Panc1 (cell line): ENCODE data around the gene SRRM5. TPM values are rescaled to one million over a fixed set of nuclear protein-coding genes. Genes with fewer than 3 reads are reported as not detected.

Experiments
- ATAC-seq: fragments of 200-7000 bp; cut with Tn5 transposase; 2 replicates; pipeline ENCODE4 v1.9.1; 2020; ENCODE audit warnings: mild to moderate bottlenecking, moderate library complexity
- BruUV-seq: library from RNA; stranded (reverse); fragments of 400-500 nt; replicated peaks from 2 replicates; lab custom pipeline; 2021; lab: Mats Ljungman, UMichigan
- CTCF ChIA-PET: fragments of 300-600 bp; sonication (Branson Sonifier 250); formaldehyde crosslinking; loops from one replicate; lab custom pipeline; 2022; ENCODE audit warnings: antibody characterized with exemption; lab: Charles Lee
- POLR2A ChIA-PET: fragments of 300-600 bp; sonication (Branson Sonifier 250); formaldehyde crosslinking; loops from one replicate; lab custom pipeline; 2022; ENCODE audit warnings: antibody characterized with exemption; lab: Charles Lee
- DNase-seq: peaks from one replicate; pipeline ENCODE4 v3.0.0-alpha.2; 2010; ENCODE audit warnings: low read depth, low spot score
- H3K27ac ChIP-seq: 2 replicates; pipeline ENCODE4 v1.5.1; 2011; ENCODE audit warnings: mild to moderate bottlenecking, low read length, inconsistent platforms
- H3K27me3 ChIP-seq: fragments of 200-500 bp; sonication (Bioruptor generic); 2 replicates; pipeline ENCODE4 v1.6.0; 2014; ENCODE audit warnings: low read length, inconsistent platforms; ENCODE audit not compliant: control insufficient read depth, insufficient read depth
- H3K36me3 ChIP-seq: fragments of 200-500 bp; sonication (Bioruptor generic); 2 replicates; pipeline ENCODE4 v1.5.1; 2014; ENCODE audit warnings: inconsistent platforms, mild to moderate bottlenecking, low read length, moderate library complexity; ENCODE audit not compliant: control insufficient read depth, insufficient read depth
- H3K4me1 ChIP-seq: 2 replicates; pipeline ENCODE4 v1.5.1; 2011; ENCODE audit warnings: inconsistent platforms, mild to moderate bottlenecking, low read length, moderate library complexity; ENCODE audit not compliant: control insufficient read depth, insufficient read depth
- H3K4me3 ChIP-seq, 2 experiments: 2 replicates each; pipeline ENCODE4 v1.5.1; 2011 to 2012; ENCODE audit warnings: low read depth in 2 of 2, low read length in 2 of 2, mild to moderate bottlenecking in 2 of 2, inconsistent platforms in 1 of 2, moderate library complexity in 1 of 2
- H3K9me3 ChIP-seq: fragments of 200-500 bp; sonication (Bioruptor generic); 2 replicates; pipeline ENCODE4 v1.5.1; 2014; ENCODE audit warnings: low read depth, mild to moderate bottlenecking, inconsistent platforms, low read length, moderate library complexity; ENCODE audit not compliant: control insufficient read depth, insufficient read depth
- POLR2AphosphoS5 ChIP-seq: IDR thresholded peaks from 2 replicates; pipeline ENCODE4 v1.6.1; 2012; ENCODE audit warnings: mild to moderate bottlenecking, low read depth, low read length, moderate library complexity
- REST ChIP-seq, 2 experiments: IDR thresholded peaks; 2 replicates each; pipeline ENCODE4 v1.6.1; 2011 to 2012; ENCODE audit warnings: low read depth in 2 of 2, control low read depth in 1 of 2, low read length in 1 of 2, mild to moderate bottlenecking in 1 of 2, moderate library complexity in 1 of 2; ENCODE audit not compliant: insufficient read depth in 1 of 2
- SIN3A ChIP-seq: IDR thresholded peaks from 2 replicates; pipeline ENCODE4 v1.6.1; 2012; ENCODE audit warnings: low read depth, mild to moderate bottlenecking, low read length, moderate library complexity, borderline replicate concordance; ENCODE audit not compliant: insufficient read depth
- TCF7L2 ChIP-seq: IDR thresholded peaks from 2 replicates; pipeline ENCODE4 v1.6.1; 2011; ENCODE audit warnings: mild to moderate bottlenecking, low read depth, low read length, inconsistent platforms
- in situ Hi-C: cut with HindIII; loops from 2 replicates; pipeline ENCODE4 v1.10.0; 2016; ENCODE audit warnings: low sequenced_read_pairs, low pct_unique_long_range_greater_than_20kb
- intact Hi-C: fragments of 100-400 bp; cut with micrococcal nuclease; formaldehyde crosslinking; loops from one replicate; pipeline ENCODE4 v1.10.0; 2022; ENCODE audit not compliant: unreplicated experiment
- total RNA-seq: library from RNA; stranded (reverse); gene quantifications from one replicate; pipeline ENCODE4 v1.2.1, GENCODE V29; 2021; ENCODE audit not compliant: unreplicated experiment
- TF ChIP-seq, protein P1 (sequence below): fragments of 450-650 bp; IDR thresholded peaks from 2 replicates; pipeline ENCODE4 v1.5.1; 2017; ENCODE audit warnings: mild to moderate bottlenecking

The SRRM5 gene
- total RNA-seq, 1 experiment from 2014 or later, result 0.10 TPM

DNA sequence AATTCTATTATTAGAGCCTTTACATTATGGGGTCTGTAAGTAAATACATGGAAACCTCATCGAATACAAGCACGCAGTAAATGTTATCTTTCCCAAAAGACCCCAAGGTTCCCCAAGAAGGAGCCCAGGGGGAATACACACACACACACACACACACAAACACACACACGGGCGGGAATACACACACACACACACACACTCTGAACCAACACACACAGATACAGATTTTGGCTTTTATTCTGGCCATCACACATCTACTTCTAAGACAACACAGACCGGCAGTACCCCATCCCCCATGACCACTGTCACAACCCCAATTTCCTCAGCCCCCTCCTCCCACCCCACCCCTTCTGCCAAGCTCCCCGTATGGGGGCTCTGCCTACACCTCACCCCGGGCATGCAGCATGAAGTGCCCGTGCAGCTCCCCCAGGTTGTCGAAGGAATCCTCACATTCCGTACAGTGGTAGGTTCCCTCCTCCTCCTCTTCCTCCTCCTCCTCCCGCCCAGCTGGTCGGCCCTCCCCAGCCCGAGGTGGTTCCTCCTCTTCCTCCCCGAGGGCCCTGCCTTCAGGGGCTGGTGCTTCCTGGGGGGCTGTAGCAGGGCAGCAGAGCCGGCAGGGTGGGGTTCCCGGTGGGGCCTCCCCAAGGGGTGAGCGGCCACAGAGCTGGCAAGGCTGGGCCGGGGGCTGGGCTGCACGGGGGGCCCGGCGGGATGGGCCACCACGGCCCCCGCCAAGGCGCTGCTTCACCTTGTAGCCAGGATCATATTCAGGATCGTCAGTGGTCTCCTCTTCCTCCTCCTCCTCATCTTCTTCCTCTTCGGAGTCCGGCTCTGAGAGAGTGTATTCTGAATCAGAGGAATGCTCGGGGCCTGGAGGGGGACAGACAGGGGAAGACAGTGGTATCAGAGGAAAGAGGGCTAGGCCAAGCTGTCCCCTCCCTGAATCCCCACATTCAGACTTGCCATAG, 4.4 kb upstream of the SRRM5 start:
- Histone ChIP-seq H3K36me3 (no peaks in the 10 kb centered on the region), H3K9me3 (no peaks in the 10 kb centered on the region), H3K27me3 (no peaks in the 10 kb centered on the region), H3K27ac (no peak overlapping the region), H3K4me3 (no peak overlapping the region), H3K4me1 (no peaks in the 10 kb centered on the region)
- ATAC-seq (no peak), DNase-seq (no peak)
- TF ChIP-seq TCF7L2, result no peak
- TF ChIP-seq, protein P1, sequence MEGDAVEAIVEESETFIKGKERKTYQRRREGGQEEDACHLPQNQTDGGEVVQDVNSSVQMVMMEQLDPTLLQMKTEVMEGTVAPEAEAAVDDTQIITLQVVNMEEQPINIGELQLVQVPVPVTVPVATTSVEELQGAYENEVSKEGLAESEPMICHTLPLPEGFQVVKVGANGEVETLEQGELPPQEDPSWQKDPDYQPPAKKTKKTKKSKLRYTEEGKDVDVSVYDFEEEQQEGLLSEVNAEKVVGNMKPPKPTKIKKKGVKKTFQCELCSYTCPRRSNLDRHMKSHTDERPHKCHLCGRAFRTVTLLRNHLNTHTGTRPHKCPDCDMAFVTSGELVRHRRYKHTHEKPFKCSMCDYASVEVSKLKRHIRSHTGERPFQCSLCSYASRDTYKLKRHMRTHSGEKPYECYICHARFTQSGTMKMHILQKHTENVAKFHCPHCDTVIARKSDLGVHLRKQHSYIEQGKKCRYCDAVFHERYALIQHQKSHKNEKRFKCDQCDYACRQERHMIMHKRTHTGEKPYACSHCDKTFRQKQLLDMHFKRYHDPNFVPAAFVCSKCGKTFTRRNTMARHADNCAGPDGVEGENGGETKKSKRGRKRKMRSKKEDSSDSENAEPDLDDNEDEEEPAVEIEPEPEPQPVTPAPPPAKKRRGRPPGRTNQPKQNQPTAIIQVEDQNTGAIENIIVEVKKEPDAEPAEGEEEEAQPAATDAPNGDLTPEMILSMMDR, result no peak
- TF ChIP-seq POLR2AphosphoS5, result no peak
- no peak for TF ChIP-seq SIN3A
- no peak for TF ChIP-seq REST (IDR thresholded peaks at IDR 0.05; ENCODE audit: insufficient read depth in 1 of 2, low read depth in 2 of 2, low read length in 1 of 2)
- CTCF ChIA-PET, result no interaction called here
- POLR2A ChIA-PET, result no interaction called here
- no TSS peak for BruUV-seq
- in situ Hi-C loops, result no loop called here
- intact Hi-C loops, result no loop called here

DNA sequence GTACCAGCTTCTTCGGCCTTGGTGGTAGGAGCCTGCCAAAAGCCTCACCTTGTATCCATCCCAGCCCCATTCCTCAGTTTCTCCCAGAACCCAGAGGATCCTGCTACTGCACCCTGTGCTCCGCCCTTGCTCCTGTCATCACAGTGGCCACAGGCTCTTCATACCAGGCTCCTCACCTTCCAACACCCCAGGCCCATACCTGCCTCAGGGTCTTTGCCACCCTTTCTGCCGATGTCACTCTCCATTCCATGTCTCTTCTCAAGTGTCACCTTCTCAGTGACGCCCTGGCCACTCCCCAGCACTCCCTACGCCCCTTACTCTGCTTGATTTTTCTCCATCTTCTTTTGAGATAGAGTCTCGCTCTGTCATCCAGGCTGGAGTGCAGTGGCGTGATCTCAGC, 2.0 kb upstream of the SRRM5 start:
- no TSS peak for BruUV-seq
- no peak overlapping the region for H3K4me3 ChIP-seq
- no peak for TF ChIP-seq SIN3A
- no peak for TF ChIP-seq POLR2AphosphoS5
- no peak for TF ChIP-seq TCF7L2
- no peak for TF ChIP-seq REST (IDR thresholded peaks at IDR 0.05; ENCODE audit: insufficient read depth in 1 of 2, low read depth in 2 of 2, low read length in 1 of 2)
- TF ChIP-seq, protein P1, result no peak
- H3K27me3 ChIP-seq, result no peaks in the 10 kb centered on the region
- no peak for DNase-seq
- H3K9me3 ChIP-seq, result no peaks in the 10 kb centered on the region
- no peaks in the 10 kb centered on the region for H3K36me3 ChIP-seq
- CTCF ChIA-PET, result no interaction called here
- POLR2A ChIA-PET, result no interaction called here
- intact Hi-C loops (no loop called here), in situ Hi-C loops (no loop called here)
- ATAC-seq, result no peak
- H3K4me1 ChIP-seq, result no peaks in the 10 kb centered on the region
- no peak overlapping the region for H3K27ac ChIP-seq
